GM06990 (cell line): ENCODE results near the gene NEU4.
"Not testable (repeated sequence)": the region's sequence is repeated elsewhere in the genome, so short reads cannot be mapped to it uniquely, and the experiment has no call there.

Experiments
- DNase-seq: peaks from one replicate; pipeline ENCODE4 v3.0.0-alpha.2; 2011; ENCODE audit not compliant: insufficient read length; ENCODE audit errors: extremely low read depth
- H3K27me3 ChIP-seq: replicated peaks from 2 replicates; pipeline ENCODE4 v1.6.0; 2011; ENCODE audit warnings: low read length; ENCODE audit not compliant: control insufficient read depth, insufficient read depth
- H3K36me3 ChIP-seq: 2 replicates; pipeline ENCODE4 v1.5.1; 2011; ENCODE audit warnings: low read length; ENCODE audit not compliant: control insufficient read depth, insufficient read depth
- H3K4me3 ChIP-seq: replicated peaks from 2 replicates; pipeline ENCODE4 v1.5.1; 2011; ENCODE audit warnings: low read depth, mild to moderate bottlenecking, control low read depth, low read length
- TF ChIP-seq, protein P1 (sequence below): IDR thresholded peaks from 2 replicates; pipeline ENCODE4 v1.5.1; 2011; ENCODE audit warnings: low read length, control low read depth, mild to moderate bottlenecking, inconsistent platforms; ENCODE audit not compliant: insufficient read depth, poor library complexity, severe bottlenecking

NEU4 gene

GRCh38 chr2:241777170-241777685 is 31.8 kb upstream of the NEU4 start:
- H3K27me3 ChIP-seq: no peaks in the 10 kb centered on the region; the same call in 1 of the 2 replicates
- TF ChIP-seq, protein P1, sequence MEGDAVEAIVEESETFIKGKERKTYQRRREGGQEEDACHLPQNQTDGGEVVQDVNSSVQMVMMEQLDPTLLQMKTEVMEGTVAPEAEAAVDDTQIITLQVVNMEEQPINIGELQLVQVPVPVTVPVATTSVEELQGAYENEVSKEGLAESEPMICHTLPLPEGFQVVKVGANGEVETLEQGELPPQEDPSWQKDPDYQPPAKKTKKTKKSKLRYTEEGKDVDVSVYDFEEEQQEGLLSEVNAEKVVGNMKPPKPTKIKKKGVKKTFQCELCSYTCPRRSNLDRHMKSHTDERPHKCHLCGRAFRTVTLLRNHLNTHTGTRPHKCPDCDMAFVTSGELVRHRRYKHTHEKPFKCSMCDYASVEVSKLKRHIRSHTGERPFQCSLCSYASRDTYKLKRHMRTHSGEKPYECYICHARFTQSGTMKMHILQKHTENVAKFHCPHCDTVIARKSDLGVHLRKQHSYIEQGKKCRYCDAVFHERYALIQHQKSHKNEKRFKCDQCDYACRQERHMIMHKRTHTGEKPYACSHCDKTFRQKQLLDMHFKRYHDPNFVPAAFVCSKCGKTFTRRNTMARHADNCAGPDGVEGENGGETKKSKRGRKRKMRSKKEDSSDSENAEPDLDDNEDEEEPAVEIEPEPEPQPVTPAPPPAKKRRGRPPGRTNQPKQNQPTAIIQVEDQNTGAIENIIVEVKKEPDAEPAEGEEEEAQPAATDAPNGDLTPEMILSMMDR: no peak
- DNase-seq: no peak
- H3K4me3 ChIP-seq: no peak overlapping the region
- no peaks in the 10 kb centered on the region for H3K36me3 ChIP-seq

- Histone ChIP-seq H3K36me3 (no peaks in the 10 kb centered on the region), H3K4me3 (no peak overlapping the region), H3K27me3 (no peaks in the 10 kb centered on the region; the same call in 1 of the 2 replicates)
- TF ChIP-seq, protein P1: no peak
- no peak for DNase-seq
Measured at GRCh38 chr2:241777686-241778627, 31.0 kb upstream of the NEU4 start.

GRCh38 chr2:241780939-241781569 is 27.9 kb upstream of the NEU4 start:
- TF ChIP-seq, protein P1: no peak
- no peak for DNase-seq
- H3K36me3 ChIP-seq: no peaks in the 10 kb centered on the region
- no peaks in the 10 kb centered on the region for H3K27me3 ChIP-seq
- no peak overlapping the region for H3K4me3 ChIP-seq

DNA sequence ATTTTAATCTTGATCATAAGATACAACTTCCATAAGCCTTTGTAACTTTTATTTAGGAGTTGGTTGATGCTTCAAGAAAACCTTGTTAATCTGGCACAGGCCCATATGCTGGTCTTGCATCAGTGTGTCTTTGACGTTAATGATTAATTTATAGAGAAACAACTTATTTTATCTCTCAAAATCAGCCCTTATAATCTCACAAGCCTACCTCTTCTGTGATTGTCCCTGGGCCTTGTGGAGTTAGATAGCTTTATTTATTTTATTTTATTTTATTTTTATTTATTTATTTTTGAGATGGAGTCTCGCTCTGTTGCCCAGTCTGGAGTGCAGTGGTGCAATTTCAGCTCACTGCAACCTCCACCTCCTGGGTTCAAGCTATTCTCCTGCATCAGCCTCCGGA is 26.9 kb upstream of the NEU4 start:
- not testable (repeated sequence) for DNase-seq, H3K36me3 ChIP-seq, H3K27me3 ChIP-seq, H3K4me3 ChIP-seq

- Histone ChIP-seq H3K36me3 (no peaks in the 10 kb centered on the region), H3K4me3 (no peak overlapping the region), H3K27me3 (no peaks in the 10 kb centered on the region)
- DNase-seq: no peak
- TF ChIP-seq, protein P1: no peak
Measured at GRCh38 chr2:241788135-241788534, 20.9 kb upstream of the NEU4 start.

- Histone ChIP-seq H3K36me3 (no peaks in the 10 kb centered on the region), H3K27me3 (no peaks in the 10 kb centered on the region), H3K4me3 (no peak overlapping the region)
- TF ChIP-seq, protein P1: no peak
- peak; percentile 62 for DNase-seq
Measured at GRCh38 chr2:241788572-241788971, 20.4 kb upstream of the NEU4 start.

GRCh38 chr2:241791385-241791784 is 17.6 kb upstream of the NEU4 start:
- H3K27me3 ChIP-seq, H3K36me3 ChIP-seq, H3K4me3 ChIP-seq, DNase-seq: not testable (repeated sequence)
